IMR-90 (cell line): ENCODE results near the gene NT5DC3. TPM values are rescaled to one million over a fixed set of nuclear protein-coding genes. Genes with fewer than 3 reads are reported as not detected.

Experiments
- ATAC-seq: fragments of 200-7000 bp; cut with Tn5 transposase; 2 replicates; pipeline ENCODE4 v1.9.1; 2020; ENCODE audit warnings: low read depth, mild to moderate bottlenecking, moderate library complexity
- BruUV-seq: library from RNA; stranded (reverse); fragments of 400-500 nt; replicated peaks from 2 replicates; lab custom pipeline; 2021; lab: Mats Ljungman, UMichigan
- CTCF ChIA-PET: fragments of 300-600 bp; formaldehyde crosslinking; extraction: SDS; loops from one replicate; lab custom pipeline; 2021; ENCODE audit warnings: antibody characterized with exemption; lab: Yijun Ruan, JAX
- POLR2A ChIA-PET: fragments of 300-600 bp; sonication (Branson Sonifier 250); formaldehyde crosslinking; loops from one replicate; lab custom pipeline; 2022; ENCODE audit warnings: antibody characterized with exemption; ENCODE audit not compliant: unreplicated experiment; lab: Charles Lee
- DNase-seq: peaks from one replicate; pipeline ENCODE4 v3.0.0; 2013
- H2AFZ ChIP-seq: replicated peaks from 2 replicates; pipeline ENCODE3; 2013; ENCODE audit warnings: low read length, mild to moderate bottlenecking; ENCODE audit not compliant: poor library complexity
- H2AK5ac ChIP-seq: 2 replicates; pipeline ENCODE4 v1.6.1; 2013; ENCODE audit warnings: low read depth, low read length, inconsistent platforms
- H2AK9ac ChIP-seq: replicated peaks from 2 replicates; pipeline ENCODE3; 2013; ENCODE audit warnings: mild to moderate bottlenecking, low read depth, low read length, moderate library complexity; ENCODE audit not compliant: poor library complexity
- H2BK120ac ChIP-seq: 2 replicates; pipeline ENCODE4 v1.6.1; 2013; ENCODE audit warnings: low read depth, low read length, inconsistent platforms
- H2BK15ac ChIP-seq: 3 replicates; pipeline ENCODE4 v1.6.1; 2013; ENCODE audit warnings: low read depth, low read length, inconsistent platforms
- H2BK20ac ChIP-seq: 2 replicates; pipeline ENCODE4 v1.6.1; 2013; ENCODE audit warnings: low read depth, mild to moderate bottlenecking, inconsistent platforms, low read length, moderate library complexity
- H2BK5ac ChIP-seq: 2 replicates; pipeline ENCODE4 v1.6.1; 2013; ENCODE audit warnings: mild to moderate bottlenecking, low read depth, low read length, inconsistent platforms; ENCODE audit not compliant: poor library complexity, severe bottlenecking
- H3K14ac ChIP-seq: replicated peaks from 2 replicates; pipeline ENCODE4 v1.6.1; 2013; ENCODE audit warnings: low read depth, low read length, inconsistent platforms
- H3K18ac ChIP-seq: 2 replicates; pipeline ENCODE4 v1.6.1; 2013; ENCODE audit warnings: low read depth, low read length, control low read depth
- H3K23ac ChIP-seq: 2 replicates; pipeline ENCODE4 v1.6.1; 2013; ENCODE audit warnings: low read depth, low read length, inconsistent platforms
- H3K27ac ChIP-seq: 2 replicates; pipeline ENCODE4 v1.5.1; 2013; ENCODE audit warnings: mild to moderate bottlenecking, control low read depth, low read length; ENCODE audit not compliant: insufficient read depth
- H3K27me3 ChIP-seq: 2 replicates; pipeline ENCODE4 v1.6.1; 2013; ENCODE audit warnings: low read length; ENCODE audit not compliant: control insufficient read depth, insufficient read depth
- H3K36me3 ChIP-seq: 2 replicates; pipeline ENCODE4 v1.6.1; 2013; ENCODE audit warnings: low read length, mixed read lengths; ENCODE audit not compliant: control insufficient read depth, insufficient read depth
- H3K4ac ChIP-seq: 2 replicates; pipeline ENCODE4 v1.6.1; 2013; ENCODE audit warnings: low read depth, low read length, inconsistent platforms
- H3K4me1 ChIP-seq: 2 replicates; pipeline ENCODE4 v1.6.1; 2013; ENCODE audit warnings: low read length, mixed read lengths; ENCODE audit not compliant: control insufficient read depth, insufficient read depth
- H3K4me2 ChIP-seq: 2 replicates; pipeline ENCODE4 v1.6.1; 2013; ENCODE audit warnings: low read depth, mild to moderate bottlenecking, control low read depth, low read length, moderate library complexity
- H3K4me3 ChIP-seq: 2 replicates; pipeline ENCODE4 v1.5.1; 2013; ENCODE audit warnings: low read depth, mild to moderate bottlenecking, control low read depth, low read length, moderate library complexity; ENCODE audit not compliant: insufficient read depth
- H3K56ac ChIP-seq: 2 replicates; pipeline ENCODE4 v1.6.1; 2013; ENCODE audit warnings: low read length, inconsistent platforms; ENCODE audit not compliant: insufficient read depth; ENCODE audit errors: extremely low read depth
- H3K79me1 ChIP-seq, 2 experiments: 2 replicates each; pipeline ENCODE4 v1.6.1; 2013; ENCODE audit warnings: low read length in 2 of 2, inconsistent platforms in 1 of 2, low read depth in 1 of 2
- H3K9ac ChIP-seq: 2 replicates; pipeline ENCODE4 v1.6.1; 2013; ENCODE audit warnings: low read depth, low read length, control low read depth
- H3K9me1 ChIP-seq: 2 replicates; pipeline ENCODE4 v1.6.1; 2013; ENCODE audit warnings: low read length, inconsistent platforms; ENCODE audit not compliant: insufficient read depth
- H3K9me3 ChIP-seq: 2 replicates; pipeline ENCODE4 v1.6.1; 2013; ENCODE audit warnings: low read length; ENCODE audit not compliant: control insufficient read depth, insufficient read depth
- H4K20me1 ChIP-seq: 2 replicates; pipeline ENCODE4 v1.6.1; 2013; ENCODE audit warnings: low read length, inconsistent platforms; ENCODE audit not compliant: insufficient read depth
- H4K5ac ChIP-seq: 2 replicates; pipeline ENCODE4 v1.6.1; 2013; ENCODE audit warnings: mild to moderate bottlenecking, low read depth, low read length, control low read depth
- H4K8ac ChIP-seq, 2 experiments: 2 replicates each; pipeline ENCODE4 v1.6.1; 2013; ENCODE audit warnings: low read depth in 2 of 2, low read length in 2 of 2, control low read depth in 1 of 2, inconsistent platforms in 1 of 2
- H4K91ac ChIP-seq: 2 replicates; pipeline ENCODE4 v1.6.1; 2013; ENCODE audit warnings: low read depth, low read length, inconsistent platforms; ENCODE audit not compliant: insufficient read depth
- CTCF ChIP-seq: conservative IDR thresholded peaks from 2 replicates; pipeline ENCODE4 v1.5.1; 2012; ENCODE audit warnings: mild to moderate bottlenecking, low read depth, low read length, improper control_type of control experiment
- FOS ChIP-seq: fragments of 150-350 bp; IDR thresholded peaks from 2 replicates; pipeline ENCODE4 v1.6.1; 2016; ENCODE audit warnings: low read depth, low read length
- RFX5 ChIP-seq: IDR thresholded peaks from 2 replicates; pipeline ENCODE4 v1.8.0; 2012; ENCODE audit warnings: low read depth, mild to moderate bottlenecking, low read length, moderate library complexity
- SMC3 ChIP-seq: fragments of 150-350 bp; IDR thresholded peaks from 2 replicates; pipeline ENCODE4 v1.6.1; 2016; ENCODE audit warnings: low read depth, mild to moderate bottlenecking, antibody characterized with exemption, low read length, moderate library complexity
- USF2 ChIP-seq: fragments of 150-350 bp; IDR thresholded peaks from 2 replicates; pipeline ENCODE4 v1.6.1; 2017; ENCODE audit warnings: mild to moderate bottlenecking, antibody characterized with exemption, low read length, low read depth
- WGBS, 2 experiments: methylation state at CpG; one replicate each; pipeline versions ENCODE4 v1.1.5 to v1.1.7; 2013; ENCODE audit warnings: missing lambda C conversion rate in 2 of 2; ENCODE audit not compliant: insufficient read length in 1 of 2; ENCODE audit errors: extremely low coverage in 2 of 2; 5-methylcytosine and 5-hydroxymethylcytosine counted together
- dilution Hi-C: fragments of 300-500 bp; cut with HindIII; formaldehyde crosslinking; loops from one replicate; pipeline ENCODE4 v1.14.3; 2018; ENCODE audit warnings: low sequenced_read_pairs; ENCODE audit not compliant: unreplicated experiment
- in situ Hi-C: fragments of 300-500 bp; cut with MboI; formaldehyde crosslinking; loops from 3 replicates; pipeline ENCODE4 v1.14.3; 2019; ENCODE audit warnings: low sequenced_read_pairs, inconsistent platforms, mixed read lengths
- intact Hi-C: fragments of 100-400 bp; cut with micrococcal nuclease; formaldehyde crosslinking; loops from 2 replicates; pipeline ENCODE4 v1.10.0; 2022
- polyA plus RNA-seq, 3 experiments: library from polyadenylated mRNA; depleted of rRNA; stranded (reverse); fragments of >200 nt; gene quantifications; 2 replicates each; pipeline ENCODE4 v1.2.3, GENCODE V29; 2012; ENCODE audit warnings: low replicate concordance in 1 of 3
- total RNA-seq: library from RNA; depleted of rRNA; stranded (reverse); fragments of >200 nt; gene quantifications from 2 replicates; pipeline ENCODE4 v1.2.3, GENCODE V29; 2012

NT5DC3 gene
- total and polyA plus RNA-seq, 2 of the 4 experiments (the other 2 are of a cell fraction), result 7.3 to 17.6 TPM

GRCh38 chr12:103812789-103813188, 28.2 kb downstream of the NT5DC3 start:
- H4K91ac ChIP-seq, result no peak overlapping the region
- no peak overlapping the region for H3K9ac ChIP-seq
- H4K5ac ChIP-seq, result no peak overlapping the region
- ATAC-seq (no peak), DNase-seq (no peak)
- H4K20me1 ChIP-seq, result no peaks in the 10 kb centered on the region
- H4K8ac ChIP-seq, result no peak overlapping the region
- H3K4me2 ChIP-seq, result no peak overlapping the region
- no peak overlapping the region for H3K4ac ChIP-seq
- H3K18ac ChIP-seq, result no peak overlapping the region
- peaks cover 53 to 80% of the 10 kb centered on the region in 2 experiments for H3K79me1 ChIP-seq
- CTCF ChIA-PET, result interaction anchor here (0.6 to 1.6 kb wide), 2 partner anchors 12 to 15 kb away, joined by 3 to 4 read pairs; no protein-coding TSS in a partner anchor
- dilution Hi-C loops, result no loop called here
- H3K23ac ChIP-seq, result no peak overlapping the region
- H3K4me1 ChIP-seq, result no peaks in the 10 kb centered on the region; the same call in 1 of the 2 replicates
- H3K14ac ChIP-seq, result no peak overlapping the region
- POLR2A ChIA-PET, result no interaction called here
- no peak overlapping the region for H2BK120ac ChIP-seq
- H2BK15ac ChIP-seq, result no peak overlapping the region
- H3K27ac ChIP-seq, result no peak overlapping the region
- no peak overlapping the region for H3K56ac ChIP-seq
- H3K9me1 ChIP-seq, result peaks cover 8% of the 10 kb centered on the region; the same call in 1 of the 2 replicates
- H2AK9ac ChIP-seq, result no peak overlapping the region
- H2AK5ac ChIP-seq, result no peak overlapping the region
- in situ Hi-C loops, result no loop called here
- no peaks in the 10 kb centered on the region for H3K27me3 ChIP-seq
- no CpG with 5 or more reads among the region's 1 CpG for WGBS, 2 experiments
- intact Hi-C loops, result no loop called here
- no peak overlapping the region for H2AFZ ChIP-seq
- TF ChIP-seq CTCF (no peak), USF2 (no peak), SMC3 (no peak), RFX5 (no peak), FOS (no peak)
- BruUV-seq, result no TSS peak
- no peak overlapping the region for H3K4me3 ChIP-seq
- H2BK20ac ChIP-seq, result no peak overlapping the region
- H3K36me3 ChIP-seq, result peaks cover 6% of the 10 kb centered on the region
- no peak overlapping the region for H2BK5ac ChIP-seq
- H3K9me3 ChIP-seq, result no peaks in the 10 kb centered on the region
